Loucy (cell line): ENCODE data around the gene APAF1.

Source experiments
- CTCF ChIP-seq: fragments of 200-600 bp; sonication (generic); conservative IDR thresholded peaks from 2 replicates; pipeline ENCODE4 v1.5.1; 2014; ENCODE audit warnings: mild to moderate bottlenecking, antibody characterized with exemption, low read length
- EZH2phosphoT487 ChIP-seq: fragments of 200-600 bp; IDR thresholded peaks from 2 replicates; pipeline ENCODE4 v1.6.1; 2018; ENCODE audit warnings: antibody characterized with exemption, mild to moderate bottlenecking, moderate library complexity, borderline replicate concordance

GRCh38 chr12:98767248-98767647 lies 122.2 kb downstream of the APAF1 start:
- TF ChIP-seq EZH2phosphoT487, result no peak
- no peak for TF ChIP-seq CTCF
